GM10248 (cell line): Measurements from ENCODE around the gene TIE1.

ENCODE experiments used
- CTCF ChIA-PET: fragments of 300-600 bp; sonication (Branson Sonifier 250); formaldehyde crosslinking; extraction: SDS; loops from one replicate; lab custom pipeline; 2021; ENCODE audit warnings: antibody characterized with exemption; lab: Yijun Ruan, JAX
- POLR2A ChIA-PET: fragments of 350-650 bp; sonication (Branson Sonifier 250); formaldehyde crosslinking; extraction: SDS; loops from one replicate; lab custom pipeline; 2020; ENCODE audit warnings: antibody characterized with exemption; lab: Yijun Ruan, JAX
- DNase-seq: peaks from one replicate; pipeline ENCODE4 v3.0.0; 2012; ENCODE audit errors: extremely low spot score
- CTCF ChIP-seq: IDR thresholded peaks from 2 replicates; pipeline ENCODE4 v1.5.1; 2012; ENCODE audit warnings: mild to moderate bottlenecking, low read depth; ENCODE audit errors: extremely low read depth, missing control alignments, control extremely low read depth

The TIE1 gene

DNA sequence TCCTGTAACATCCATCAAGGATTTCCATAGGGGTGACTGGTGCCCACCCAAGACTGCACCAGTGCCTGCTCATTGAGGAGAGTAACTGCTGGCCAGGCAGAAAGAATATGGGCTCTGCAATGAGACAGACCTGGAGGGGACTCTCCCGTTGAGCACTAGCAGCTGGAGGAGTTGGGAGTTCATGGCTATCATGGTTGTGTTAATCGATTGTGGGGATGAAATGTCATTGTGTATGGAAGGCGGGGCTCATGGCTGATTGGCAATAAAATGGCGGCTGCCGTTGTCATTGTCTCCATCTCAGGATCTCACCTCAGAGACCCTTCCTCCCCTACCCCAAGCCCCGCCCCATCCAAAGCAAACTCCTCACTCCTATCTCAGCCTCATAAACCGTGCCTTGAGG lies 27.1 kb upstream of the TIE1 start:
- TF ChIP-seq CTCF = no peak
- CTCF ChIA-PET = no interaction called here
- DNase-seq = peak; percentile 6
- POLR2A ChIA-PET = interaction anchor here (0.7 kb wide), 1 partner anchor 317 kb away, joined by 5 read pairs; no protein-coding TSS in a partner anchor

GRCh38 chr1:43274125-43274803 lies 26.5 kb upstream of the TIE1 start:
- ChIA-PET POLR2A (interaction anchor here (0.7 kb wide), 1 partner anchor 318 kb away, joined by 5 read pairs; no protein-coding TSS in a partner anchor), CTCF (no interaction called here)
- TF ChIP-seq CTCF = no peak
- DNase-seq = peak; percentile 24

DNA sequence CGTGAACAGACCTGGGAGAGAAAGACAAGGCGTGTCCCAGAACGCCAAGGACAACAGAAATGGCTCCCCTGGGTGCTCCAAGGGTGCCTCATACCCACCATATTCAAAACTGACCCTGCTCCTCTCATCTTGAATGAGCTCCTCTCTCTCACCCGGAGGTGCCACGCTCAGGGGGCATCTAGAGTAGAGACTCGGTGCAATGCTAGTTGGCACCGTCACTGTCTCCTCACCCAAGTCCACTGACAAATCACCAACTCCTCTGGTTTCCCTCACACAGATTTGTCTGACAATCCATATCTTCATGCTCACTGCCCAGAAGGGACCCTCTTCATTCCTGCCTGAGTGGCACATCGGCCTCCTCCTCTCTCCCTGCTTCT lies 26.0 kb upstream of the TIE1 start:
- ChIA-PET POLR2A (no interaction called here), CTCF (no interaction called here)
- TF ChIP-seq CTCF = no peak
- DNase-seq = no peak

- POLR2A ChIA-PET = no interaction called here
- CTCF ChIA-PET = interaction anchor here (1.7 kb wide), 1 partner anchor 32 kb away, joined by 4 read pairs; no protein-coding TSS in a partner anchor
- no peak for DNase-seq
- no peak for TF ChIP-seq CTCF
Measured at GRCh38 chr1:43275826-43276620, 24.8 kb upstream of the TIE1 start.

- ChIA-PET CTCF (interaction anchor here (0.9 to 1.7 kb wide), 2 partner anchors 18 to 31 kb away, joined by 4 read pairs; no protein-coding TSS in a partner anchor), POLR2A (no interaction called here)
- no peak for DNase-seq
- no peak for TF ChIP-seq CTCF
Measured at GRCh38 chr1:43276673-43277072, 24.1 kb upstream of the TIE1 start.

GRCh38 chr1:43277116-43277876 lies 23.5 kb upstream of the TIE1 start:
- CTCF ChIA-PET = interaction anchor here (0.9 to 1.7 kb wide), 2 partner anchors 18 to 30 kb away, joined by 4 read pairs; no protein-coding TSS in a partner anchor
- no peak for DNase-seq
- TF ChIP-seq CTCF = no peak
- POLR2A ChIA-PET = no interaction called here
